Activated CD8-positive, alpha-beta memory T cell treated with anti-CD3 and anti-CD28 coated beads, Interleukin-2, amount 10 ng/mL, durations not matched to agents 7 days and 5 days (primary cell): ENCODE results near the gene CRADD. TPM values are rescaled to one million over a fixed set of nuclear protein-coding genes. Genes with fewer than 3 reads are reported as not detected.
"Not testable (repeated sequence)": the region's sequence is repeated elsewhere in the genome, so short reads cannot be mapped to it uniquely, and the experiment has no call there.

Experiments
- ATAC-seq: fragments of 150-1000 bp; cut with Tn5 transposase; one replicate; pipeline ENCODE4 v1.10.0; 2021; ENCODE audit warnings: moderate library complexity
- CTCF ChIA-PET: fragments of 350-600 bp; sonication (Branson Sonifier 250); formaldehyde crosslinking; loops from one replicate; lab custom pipeline; 2021; ENCODE audit warnings: antibody characterized with exemption; lab: Charles Lee
- DNase-seq: peaks from one replicate; pipeline ENCODE4 v3.0.0-alpha.2; 2020
- H3K27ac Mint-ChIP-seq: one replicate; pipeline ENCODE4 v1.8.0; 2021; ENCODE audit warnings: mild to moderate bottlenecking, mixed read lengths
- H3K27me3 Mint-ChIP-seq: one replicate; pipeline ENCODE4 v1.8.0; 2021; ENCODE audit warnings: mixed read lengths
- H3K36me3 Mint-ChIP-seq: one replicate; pipeline ENCODE4 v1.8.0; 2021; ENCODE audit warnings: mild to moderate bottlenecking, mixed read lengths
- H3K4me1 Mint-ChIP-seq: one replicate; pipeline ENCODE4 v1.8.0; 2021; ENCODE audit warnings: mixed read lengths
- H3K4me3 Mint-ChIP-seq: one replicate; pipeline ENCODE4 v1.8.0; 2021; ENCODE audit warnings: mild to moderate bottlenecking, moderate library complexity, mixed read lengths
- H3K9me3 Mint-ChIP-seq: one replicate; pipeline ENCODE4 v1.8.0; 2022; ENCODE audit warnings: low read depth, mixed read lengths
- total RNA-seq, 2 experiments: library from RNA; stranded (reverse); gene quantifications; one replicate each; pipeline ENCODE4 v1.2.3, GENCODE V29; 2021

Gene CRADD
- total RNA-seq, 2 experiments from 2014 or later, result 10.8 to 13.1 TPM

- DNase-seq (no peak), ATAC-seq (no peak)
- Mint-ChIP-seq H3K9me3 (peaks cover 11% of the 10 kb centered on the region), H3K27ac (no peak overlapping the region), H3K27me3 (no peaks in the 10 kb centered on the region), H3K4me3 (no peak overlapping the region), H3K4me1 (peaks cover 5% of the 10 kb centered on the region), H3K36me3 (peaks cover 14% of the 10 kb centered on the region)
- CTCF ChIA-PET, result interaction anchor here (1.2 kb wide), 1 partner anchor 350 kb away, joined by 3 read pairs; no protein-coding TSS in a partner anchor
Observed at GRCh38 chr12:93751864-93752610, 74.9 kb downstream of the CRADD start.

- H3K36me3 Mint-ChIP-seq, result peaks cover 14% of the 10 kb centered on the region
- H3K9me3 Mint-ChIP-seq, result peaks cover 11% of the 10 kb centered on the region
- peaks cover 5% of the 10 kb centered on the region for H3K4me1 Mint-ChIP-seq
- H3K27me3 Mint-ChIP-seq, result no peaks in the 10 kb centered on the region
- H3K4me3 Mint-ChIP-seq, result no peak overlapping the region
- CTCF ChIA-PET, result no interaction called here
- ATAC-seq, result no peak
- H3K27ac Mint-ChIP-seq, result no peak overlapping the region
- no peak for DNase-seq
Observed at GRCh38 chr12:93753285-93753684, 76.1 kb downstream of the CRADD start.

GRCh38 chr12:93753838-93754429 is 76.8 kb downstream of the CRADD start:
- H3K27ac Mint-ChIP-seq, result no peak overlapping the region
- DNase-seq (no peak), ATAC-seq (no peak)
- H3K27me3 Mint-ChIP-seq, result no peaks in the 10 kb centered on the region
- H3K4me1 Mint-ChIP-seq, result peaks cover 7% of the 10 kb centered on the region
- peaks cover 11% of the 10 kb centered on the region for H3K9me3 Mint-ChIP-seq
- CTCF ChIA-PET, result no interaction called here
- peaks cover 14% of the 10 kb centered on the region for H3K36me3 Mint-ChIP-seq
- no peak overlapping the region for H3K4me3 Mint-ChIP-seq

- not testable (repeated sequence) for H3K27me3 Mint-ChIP-seq, ATAC-seq, DNase-seq, H3K27ac Mint-ChIP-seq, H3K4me3 Mint-ChIP-seq, H3K4me1 Mint-ChIP-seq
- Mint-ChIP-seq H3K9me3 (peaks cover 11% of the 10 kb centered on the region), H3K36me3 (peaks cover 14% of the 10 kb centered on the region)
- CTCF ChIA-PET, result interaction anchor here (0.8 to 1.5 kb wide), 2 partner anchors 11 to 347 kb away, joined by 3 to 5 read pairs; no protein-coding TSS in a partner anchor
Observed at GRCh38 chr12:93754859-93755258, 77.7 kb downstream of the CRADD start.

GRCh38 chr12:93756288-93756687 is 79.1 kb downstream of the CRADD start:
- Mint-ChIP-seq H3K9me3 (peaks cover 11% of the 10 kb centered on the region), H3K4me1 (peaks cover 12% of the 10 kb centered on the region), H3K4me3 (no peak overlapping the region), H3K27ac (no peak overlapping the region), H3K27me3 (no peaks in the 10 kb centered on the region), H3K36me3 (peaks cover 15% of the 10 kb centered on the region)
- no peak for ATAC-seq
- no peak for DNase-seq
- CTCF ChIA-PET, result no interaction called here

GRCh38 chr12:93757792-93758694 is 80.9 kb downstream of the CRADD start:
- H3K27ac Mint-ChIP-seq, result no peak overlapping the region
- ATAC-seq (no peak), DNase-seq (no peak)
- peaks cover 6% of the 10 kb centered on the region for H3K9me3 Mint-ChIP-seq
- H3K36me3 Mint-ChIP-seq, result peaks cover 8% of the 10 kb centered on the region
- H3K4me1 Mint-ChIP-seq, result peaks cover 13% of the 10 kb centered on the region
- H3K4me3 Mint-ChIP-seq, result no peak overlapping the region
- CTCF ChIA-PET, result interaction anchor here (1.4 to 1.8 kb wide), 2 partner anchors 10 to 344 kb away, joined by 3 to 11 read pairs; no protein-coding TSS in a partner anchor
- H3K27me3 Mint-ChIP-seq, result no peaks in the 10 kb centered on the region

GRCh38 chr12:93758801-93759373 is 81.7 kb downstream of the CRADD start:
- ATAC-seq (no peak), DNase-seq (no peak)
- Mint-ChIP-seq H3K4me3 (no peak overlapping the region), H3K36me3 (peaks cover 8% of the 10 kb centered on the region), H3K9me3 (peaks cover 3% of the 10 kb centered on the region), H3K27me3 (no peaks in the 10 kb centered on the region), H3K27ac (no peak overlapping the region), H3K4me1 (peaks cover 13% of the 10 kb centered on the region)
- CTCF ChIA-PET, result interaction anchor here (1.4 to 2.3 kb wide), 4 partner anchors 9 to 343 kb away, joined by 3 to 11 read pairs (median 5); no protein-coding TSS in a partner anchor

- Mint-ChIP-seq H3K36me3 (peaks cover 5% of the 10 kb centered on the region), H3K27me3 (no peaks in the 10 kb centered on the region), H3K9me3 (no peaks in the 10 kb centered on the region), H3K4me3 (no peak overlapping the region), H3K27ac (peak overlapping the region; percentile 22), H3K4me1 (peaks cover 13% of the 10 kb centered on the region)
- no peak for DNase-seq
- CTCF ChIA-PET, result interaction anchor here (1.4 to 2.3 kb wide), 4 partner anchors 8 to 342 kb away, joined by 3 to 11 read pairs (median 5); no protein-coding TSS in a partner anchor
- ATAC-seq, result no peak
Observed at GRCh38 chr12:93759512-93760081, 82.4 kb downstream of the CRADD start.

- ATAC-seq (no peak), DNase-seq (no peak)
- CTCF ChIA-PET, result interaction anchor here (1.6 to 3.8 kb wide), 3 partner anchors 19 to 341 kb away, joined by 3 to 28 read pairs (median 7); no protein-coding TSS in a partner anchor
- Mint-ChIP-seq H3K4me1 (peaks cover 13% of the 10 kb centered on the region), H3K27ac (no peak overlapping the region), H3K36me3 (peaks cover 2% of the 10 kb centered on the region), H3K27me3 (no peaks in the 10 kb centered on the region), H3K4me3 (no peak overlapping the region), H3K9me3 (no peaks in the 10 kb centered on the region)
Observed at GRCh38 chr12:93760275-93760875, 83.2 kb downstream of the CRADD start.

GRCh38 chr12:93762059-93762719 is 85.0 kb downstream of the CRADD start:
- no peak overlapping the region for H3K27ac Mint-ChIP-seq
- no peaks in the 10 kb centered on the region for H3K27me3 Mint-ChIP-seq
- peaks cover 2% of the 10 kb centered on the region for H3K36me3 Mint-ChIP-seq
- CTCF ChIA-PET, result interaction anchor here (0.9 to 3.8 kb wide), 4 partner anchors 13 to 339 kb away, joined by 3 to 28 read pairs (median 4); no protein-coding TSS in a partner anchor
- peaks cover 23% of the 10 kb centered on the region for H3K4me1 Mint-ChIP-seq
- DNase-seq (no peak), ATAC-seq (no peak)
- no peak overlapping the region for H3K4me3 Mint-ChIP-seq
- H3K9me3 Mint-ChIP-seq, result no peaks in the 10 kb centered on the region

GRCh38 chr12:93762912-93763553 is 85.9 kb downstream of the CRADD start:
- Mint-ChIP-seq H3K4me1 (peaks cover 31% of the 10 kb centered on the region), H3K36me3 (peaks cover 2% of the 10 kb centered on the region), H3K27ac (no peak overlapping the region), H3K9me3 (no peaks in the 10 kb centered on the region), H3K27me3 (no peaks in the 10 kb centered on the region), H3K4me3 (no peak overlapping the region)
- CTCF ChIA-PET, result interaction anchor here (0.9 to 3.8 kb wide), 3 partner anchors 14 to 338 kb away, joined by 3 to 28 read pairs (median 3); no protein-coding TSS in a partner anchor
- DNase-seq, result no peak
- no peak for ATAC-seq
